Neural progenitor cell (in vitro differentiated cells): ENCODE results near the gene SLC28A3. TPM values are rescaled to one million over a fixed set of nuclear protein-coding genes. Genes with fewer than 3 reads are reported as not detected.

Experiments used
- DNase-seq: peaks from one replicate; pipeline ENCODE4 v3.0.0-alpha.2; 2016; ENCODE audit warnings: low spot score
- H2AFZ ChIP-seq: fragments of 200-600 bp; sonication (generic); replicated peaks from 2 replicates; pipeline ENCODE4 v1.6.1; 2016; ENCODE audit warnings: antibody characterized with exemption
- H3F3A ChIP-seq: fragments of 200-600 bp; sonication (generic); 2 replicates; pipeline ENCODE4 v1.6.1; 2016; ENCODE audit warnings: antibody characterized with exemption, low read depth
- H3K27ac ChIP-seq: fragments of 200-600 bp; sonication (generic); 2 replicates; pipeline ENCODE4 v1.5.1; 2016; ENCODE audit warnings: mild to moderate bottlenecking
- H3K27me3 ChIP-seq: fragments of 200-600 bp; sonication (generic); 2 replicates; pipeline ENCODE4 v1.6.1; 2016; ENCODE audit warnings: mild to moderate bottlenecking, moderate library complexity
- H3K36me3 ChIP-seq: fragments of 200-600 bp; sonication (generic); 2 replicates; pipeline ENCODE4 v1.5.1; 2016
- H3K4me1 ChIP-seq: fragments of 200-600 bp; sonication (generic); 2 replicates; pipeline ENCODE4 v1.6.1; 2016; ENCODE audit warnings: mixed run types
- H3K4me2 ChIP-seq: fragments of 200-600 bp; sonication (generic); 2 replicates; pipeline ENCODE4 v1.6.1; 2016
- H3K4me3 ChIP-seq: fragments of 200-600 bp; sonication (generic); 2 replicates; pipeline ENCODE4 v1.5.1; 2016
- H3K79me2 ChIP-seq: fragments of 200-600 bp; sonication (generic); 2 replicates; pipeline ENCODE4 v1.6.1; 2016; ENCODE audit warnings: low read depth
- H3K9ac ChIP-seq: fragments of 200-600 bp; sonication (generic); 2 replicates; pipeline ENCODE4 v1.6.1; 2016
- H3K9me3 ChIP-seq: fragments of 200-600 bp; sonication (generic); 2 replicates; pipeline ENCODE4 v1.5.1; 2016; ENCODE audit warnings: low read depth
- H4K20me1 ChIP-seq: fragments of 200-600 bp; sonication (generic); 2 replicates; pipeline ENCODE4 v1.6.1; 2016; ENCODE audit warnings: low read depth
- H3K27ac Mint-ChIP-seq: 3 replicates; pipeline ENCODE4 v1.8.0; 2021; ENCODE audit warnings: mixed read lengths
- H3K27me3 Mint-ChIP-seq: 2 replicates; pipeline ENCODE4 v1.8.0; 2022; ENCODE audit warnings: low read depth, mild to moderate bottlenecking, inconsistent platforms, moderate library complexity, mixed read lengths; ENCODE audit not compliant: insufficient read depth
- H3K36me3 Mint-ChIP-seq: 3 replicates; pipeline ENCODE4 v1.8.0; 2021; ENCODE audit warnings: mixed read lengths
- H3K4me1 Mint-ChIP-seq: 3 replicates; pipeline ENCODE4 v1.8.0; 2021; ENCODE audit warnings: mixed read lengths
- H3K4me3 Mint-ChIP-seq: 3 replicates; pipeline ENCODE4 v1.8.0; 2021; ENCODE audit warnings: mild to moderate bottlenecking, moderate library complexity, mixed read lengths
- H3K9me3 Mint-ChIP-seq: 3 replicates; pipeline ENCODE4 v1.8.0; 2020; ENCODE audit warnings: mixed read lengths
- CTCF ChIP-seq: fragments of 200-600 bp; sonication (generic); IDR thresholded peaks from 2 replicates; pipeline ENCODE4 v1.5.1; 2017; ENCODE audit warnings: antibody characterized with exemption, mild to moderate bottlenecking
- EZH2 ChIP-seq: fragments of 200-600 bp; sonication (generic); IDR thresholded peaks from 2 replicates; pipeline ENCODE4 v1.6.1; 2017; ENCODE audit warnings: antibody characterized with exemption, mild to moderate bottlenecking, moderate library complexity
- EZH2phosphoT487 ChIP-seq: fragments of 200-600 bp; sonication (generic); IDR thresholded peaks from 2 replicates; pipeline ENCODE4 v1.6.1; 2017; ENCODE audit warnings: antibody characterized with exemption
- total RNA-seq: library from RNA; depleted of rRNA; stranded (reverse); fragments of >200 nt; gene quantifications from 2 replicates; pipeline ENCODE4 v1.2.3, GENCODE V29; 2015; ENCODE audit warnings: low replicate concordance

The SLC28A3 gene
- total RNA-seq, 1 donor from 2014 or later = not detected

- H3K4me1 ChIP-seq = peaks cover 23% of the 10 kb centered on the region
- no peaks in the 10 kb centered on the region for H4K20me1 ChIP-seq
- peaks cover 5% of the 10 kb centered on the region for H3K9me3 Mint-ChIP-seq
- no peaks in the 10 kb centered on the region for H3K9me3 ChIP-seq
- peaks cover 19% of the 10 kb centered on the region for H3K4me1 Mint-ChIP-seq
- peaks cover 16% of the 10 kb centered on the region for H3K27me3 Mint-ChIP-seq
- no peak overlapping the region for H3K4me3 Mint-ChIP-seq
- H3K36me3 Mint-ChIP-seq = no peaks in the 10 kb centered on the region
- no peak for TF ChIP-seq EZH2
- TF ChIP-seq CTCF = no peak
- no peak for TF ChIP-seq EZH2phosphoT487
- no peak overlapping the region for H3K9ac ChIP-seq
- H3K27ac Mint-ChIP-seq = no peak overlapping the region
- H3K36me3 ChIP-seq = no peaks in the 10 kb centered on the region
- H2AFZ ChIP-seq = no peak overlapping the region
- H3K79me2 ChIP-seq = no peaks in the 10 kb centered on the region
- DNase-seq = no peak
- no peak overlapping the region for H3K4me3 ChIP-seq
- H3K27ac ChIP-seq = no peak overlapping the region
- no peak overlapping the region for H3K4me2 ChIP-seq
- H3K27me3 ChIP-seq = no peaks in the 10 kb centered on the region
- H3F3A ChIP-seq = peaks cover 10% of the 10 kb centered on the region
Observed at GRCh38 chr9:84226126-84226525, 114.4 kb downstream of the SLC28A3 start.
